RWPE2 (cell line): ENCODE data around the gene ADPRM.

Experiments used
- ATAC-seq: fragments of 200-7000 bp; cut with Tn5 transposase; 3 replicates; pipeline ENCODE4 v1.9.1; 2021; ENCODE audit warnings: low read depth
- DNase-seq: peaks from one replicate; pipeline ENCODE4 v3.0.0-alpha.2; 2020; ENCODE audit warnings: low spot score
- H3K27ac ChIP-seq: fragments of 450-650 bp; 2 replicates; pipeline ENCODE4 v1.5.1; 2017; ENCODE audit warnings: mild to moderate bottlenecking; ENCODE audit not compliant: poor library complexity, severe bottlenecking
- H3K27me3 ChIP-seq: fragments of 250-450 bp; sonication (Bioruptor Pico); 2 replicates; pipeline ENCODE4 v1.5.1; 2021; ENCODE audit warnings: mild to moderate bottlenecking, moderate library complexity; ENCODE audit not compliant: insufficient read depth, poor library complexity, severe bottlenecking
- H3K36me3 ChIP-seq: fragments of 250-450 bp; sonication (Bioruptor Pico); 2 replicates; pipeline ENCODE4 v1.5.1; 2020; ENCODE audit warnings: low read depth, mild to moderate bottlenecking, moderate library complexity
- H3K4me1 ChIP-seq: fragments of 250-450 bp; sonication (Bioruptor Pico); 2 replicates; pipeline ENCODE4 v1.5.1; 2021; ENCODE audit warnings: mild to moderate bottlenecking, moderate library complexity; ENCODE audit not compliant: insufficient read depth, poor library complexity, severe bottlenecking
- H3K4me3 ChIP-seq: fragments of 250-450 bp; sonication (Bioruptor Pico); 2 replicates; pipeline ENCODE4 v1.5.1; 2021; ENCODE audit warnings: mild to moderate bottlenecking, moderate library complexity; ENCODE audit not compliant: severe bottlenecking
- H3K9me3 ChIP-seq: fragments of 250-450 bp; sonication (Bioruptor Pico); 2 replicates; pipeline ENCODE4 v1.5.1; 2021; ENCODE audit warnings: mild to moderate bottlenecking, moderate library complexity; ENCODE audit not compliant: severe bottlenecking
- CTCF ChIP-seq: fragments of 450-650 bp; IDR thresholded peaks from one replicate; pipeline ENCODE4 v1.5.1; 2017; ENCODE audit warnings: mild to moderate bottlenecking, moderate library complexity; ENCODE audit not compliant: poor library complexity, severe bottlenecking

The ADPRM gene

GRCh38 chr17:10716218-10716617 lies 18.8 kb downstream of the ADPRM start:
- H3K4me1 ChIP-seq: no peaks in the 10 kb centered on the region
- no peaks in the 10 kb centered on the region for H3K27me3 ChIP-seq
- H3K36me3 ChIP-seq: peaks cover 15% of the 10 kb centered on the region
- ATAC-seq: no peak
- no peaks in the 10 kb centered on the region for H3K9me3 ChIP-seq
- TF ChIP-seq CTCF: no peak
- DNase-seq: no peak
- H3K4me3 ChIP-seq: no peak overlapping the region
- no peak overlapping the region for H3K27ac ChIP-seq

GRCh38 chr17:10718547-10718946 lies 21.2 kb downstream of the ADPRM start:
- no peaks in the 10 kb centered on the region for H3K36me3 ChIP-seq
- TF ChIP-seq CTCF: no peak

DNA sequence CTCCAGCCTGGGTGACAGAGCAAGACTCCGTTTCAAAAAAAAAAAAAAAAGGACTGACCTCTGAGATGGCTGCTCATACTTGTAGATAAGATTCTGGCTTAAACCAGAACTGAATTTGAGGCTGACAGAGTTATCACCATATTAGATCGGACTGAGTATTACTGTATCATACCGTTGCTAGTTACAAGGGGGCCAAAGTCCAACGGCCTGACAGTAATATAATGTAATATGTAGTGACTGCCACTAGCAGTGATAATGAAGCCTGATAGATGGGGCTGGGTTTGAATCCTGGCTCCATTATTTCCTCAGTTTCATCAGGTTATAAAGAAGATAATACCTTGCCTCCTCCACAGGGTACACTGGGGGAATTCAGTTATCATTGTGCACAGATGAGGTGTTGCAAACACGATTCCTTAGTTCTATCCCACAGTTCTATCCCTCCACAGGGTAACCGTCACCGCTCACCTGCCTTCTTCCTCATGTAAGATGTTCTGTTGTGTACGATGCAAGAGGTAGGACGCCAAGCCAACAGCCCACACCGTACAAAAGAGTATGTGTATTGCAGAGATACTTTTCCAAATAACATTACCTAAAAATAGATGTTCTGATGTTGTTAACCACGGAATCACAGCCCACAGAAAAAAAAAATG lies 27.3 kb downstream of the ADPRM start:
- ATAC-seq: no peak
- Histone ChIP-seq H3K36me3 (no peaks in the 10 kb centered on the region), H3K4me1 (no peaks in the 10 kb centered on the region), H3K27me3 (no peaks in the 10 kb centered on the region), H3K27ac (no peak overlapping the region), H3K4me3 (no peak overlapping the region), H3K9me3 (no peaks in the 10 kb centered on the region)
- TF ChIP-seq CTCF: no peak
- DNase-seq: no peak

More at GRCh38 chr17:10718547-10718946, 21.2 kb downstream of the ADPRM start:
- no peak overlapping the region for H3K27ac ChIP-seq
- H3K9me3 ChIP-seq: no peaks in the 10 kb centered on the region
- DNase-seq (no peak), ATAC-seq (no peak)
- no peak overlapping the region for H3K4me3 ChIP-seq
- no peaks in the 10 kb centered on the region for H3K27me3 ChIP-seq
- H3K4me1 ChIP-seq: no peaks in the 10 kb centered on the region

DNA sequence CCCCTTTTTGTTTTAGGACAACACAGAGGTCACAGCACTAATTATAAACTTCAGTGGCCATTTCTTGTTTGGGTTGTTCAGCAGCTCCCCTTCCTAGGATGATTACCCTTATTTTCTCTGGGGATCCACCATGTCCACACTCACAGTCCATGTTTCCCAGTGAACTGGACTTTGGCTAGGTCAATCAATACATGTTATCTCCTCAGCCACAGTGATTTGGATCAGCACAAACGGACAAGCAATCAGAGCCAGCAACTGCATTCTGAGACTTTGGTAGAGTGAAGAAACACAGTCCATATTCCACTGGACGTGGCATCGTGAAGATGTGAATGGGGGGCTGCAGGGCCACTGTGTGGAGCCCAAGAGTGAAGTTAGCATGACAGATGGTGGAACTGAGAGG lies 27.9 kb downstream of the ADPRM start:
- Histone ChIP-seq H3K27me3 (no peaks in the 10 kb centered on the region), H3K9me3 (no peaks in the 10 kb centered on the region), H3K4me1 (no peaks in the 10 kb centered on the region), H3K27ac (no peak overlapping the region), H3K4me3 (no peak overlapping the region), H3K36me3 (no peaks in the 10 kb centered on the region)
- ATAC-seq (no peak), DNase-seq (no peak)
- no peak for TF ChIP-seq CTCF

- TF ChIP-seq CTCF: no peak
- DNase-seq: no peak
These were observed 28.8 kb downstream of the ADPRM start for GRCh38 chr17:10726196-10726595.

More at GRCh38 chr17:10726196-10726595, 28.8 kb downstream of the ADPRM start:
- Histone ChIP-seq H3K27ac (no peak overlapping the region), H3K27me3 (no peaks in the 10 kb centered on the region), H3K9me3 (no peaks in the 10 kb centered on the region), H3K4me1 (no peaks in the 10 kb centered on the region), H3K36me3 (no peaks in the 10 kb centered on the region), H3K4me3 (no peak overlapping the region)
- no peak for ATAC-seq
